Esophagus muscularis mucosa (tissue), 4 donors: Measurements from ENCODE around the gene MGAT5B. TPM values are rescaled to one million over a fixed set of nuclear protein-coding genes. Genes with fewer than 3 reads are reported as not detected.

Source experiments
- DNase-seq: peaks from one replicate; pipeline ENCODE4 v3.0.0-alpha.2; 2017; ENCODE audit errors: extremely low spot score
- H3K27ac ChIP-seq, 4 donors: fragments of 200-600 bp; sonication (generic); replicated peaks in 1 of 4; 1 replicate in 3 of 4; 2 replicates in 1 of 4; pipeline ENCODE4 v1.5.1; 2016 to 2019; ENCODE audit warnings: mild to moderate bottlenecking in 1 of 4
- H3K27me3 ChIP-seq, 4 donors: fragments of 200-600 bp; sonication (generic); one replicate each; pipeline versions ENCODE4 v1.5.1 to v1.6.0; 2016 to 2019
- H3K36me3 ChIP-seq, 4 donors: fragments of 200-600 bp; sonication (generic); one replicate each; pipeline ENCODE4 v1.5.1; 2016 to 2019
- H3K4me1 ChIP-seq, 4 donors: fragments of 200-600 bp; sonication (generic); one replicate each; pipeline ENCODE4 v1.5.1; 2016 to 2019
- H3K4me3 ChIP-seq, 4 donors: fragments of 200-600 bp; sonication (generic); 1 replicate in 2 of 4; 2 replicates in 2 of 4; pipeline ENCODE4 v1.5.1; 2016 to 2019; ENCODE audit warnings: mild to moderate bottlenecking in 4 of 4, moderate library complexity in 1 of 4
- H3K9me3 ChIP-seq, 4 donors: fragments of 200-600 bp; sonication (generic); 1 replicate in 3 of 4; 2 replicates in 1 of 4; pipeline ENCODE4 v1.5.1; 2016 to 2019
- CTCF ChIP-seq, 3 experiments: fragments of 200-600 bp in 2 of 3; fragments of 450-650 bp in 1 of 3; sonication (generic) in 2 of 3; IDR thresholded peaks; one replicate each; pipeline ENCODE4 v1.5.1; 2017 to 2019; ENCODE audit warnings: antibody characterized with exemption in 3 of 3, mild to moderate bottlenecking in 2 of 3, moderate library complexity in 1 of 3
- EP300 ChIP-seq: sonication (generic); formaldehyde crosslinking; IDR thresholded peaks from one replicate; pipeline ENCODE4 v1.6.1; 2017; ENCODE audit warnings: antibody characterized with exemption
- POLR2A ChIP-seq: fragments of 450-650 bp; IDR thresholded peaks from one replicate; pipeline ENCODE4 v1.6.1; 2017; ENCODE audit warnings: antibody characterized with exemption, moderate library complexity, mild to moderate bottlenecking, low read depth
- POLR2AphosphoS5 ChIP-seq, 2 donors: sonication (generic); formaldehyde crosslinking; IDR thresholded peaks; one replicate each; pipeline ENCODE4 v1.6.1; 2017; ENCODE audit warnings: antibody characterized with exemption in 2 of 2
- WGBS: methylation state at CpG from one replicate; pipeline ENCODE4 v1.1.5; 2018; 5-methylcytosine and 5-hydroxymethylcytosine counted together
- intact Hi-C: fragments of 100-400 bp; cut with DNase I; formaldehyde crosslinking; loops from one replicate; pipeline ENCODE4 v1.15.1; 2023
- total RNA-seq, 4 donors: library from RNA; depleted of rRNA; stranded (reverse); fragments of >200 nt; gene quantifications; one replicate each; pipeline versions ENCODE4 v1.1.0 to v1.2.1, GENCODE V29; 2016

MGAT5B gene
- total RNA-seq, 4 donors from 2014 or later = under 0.01 to 1.7 (median 0.43) TPM

GRCh38 chr17:76921340-76922036, 53.3 kb downstream of the MGAT5B start:
- peaks cover 0 to 10% (median 8%) of the 10 kb centered on the region in 4 donors for H3K4me1 ChIP-seq
- H3K4me3 ChIP-seq = no peak overlapping the region
- no peak overlapping the region for H3K27ac ChIP-seq
- H3K27me3 ChIP-seq = peaks cover 0 to 56% (median 4%) of the 10 kb centered on the region in 4 donors
- intact Hi-C loops = no loop called here
- TF ChIP-seq CTCF (IDR thresholded peaks at IDR 0.05) (no peak), POLR2A (no peak), POLR2AphosphoS5 (IDR thresholded peaks at IDR 0.05) (no peak), EP300 (no peak)
- no peak for DNase-seq
- 76% methylated on average over 11 of the region's 12 CpGs for WGBS
- H3K9me3 ChIP-seq = no peaks in the 10 kb centered on the region
- H3K36me3 ChIP-seq = no peaks in the 10 kb centered on the region

- intact Hi-C loops = no loop called here
- no peaks in the 10 kb centered on the region for H3K36me3 ChIP-seq
- 46% methylated on average over 1 of the region's 1 CpG for WGBS
- H3K4me3 ChIP-seq = no peak overlapping the region
- TF ChIP-seq EP300 (no peak), POLR2AphosphoS5 (IDR thresholded peaks at IDR 0.05) (no peak), POLR2A (no peak), CTCF (IDR thresholded peaks at IDR 0.05) (no peak)
- no peak overlapping the region for H3K27ac ChIP-seq
- peaks cover 0 to 10% (median 8%) of the 10 kb centered on the region in 4 donors for H3K4me1 ChIP-seq
- no peaks in the 10 kb centered on the region for H3K9me3 ChIP-seq
- DNase-seq = no peak
- peaks cover 0 to 52% (median 4%) of the 10 kb centered on the region in 4 donors for H3K27me3 ChIP-seq
These were observed 53.9 kb downstream of the MGAT5B start for GRCh38 chr17:76922084-76922483.

GRCh38 chr17:76922967-76923366, 54.8 kb downstream of the MGAT5B start:
- no peak for DNase-seq
- peaks cover 0 to 10% (median 8%) of the 10 kb centered on the region in 4 donors for H3K4me1 ChIP-seq
- H3K27me3 ChIP-seq = peaks cover 0 to 52% (median 4%) of the 10 kb centered on the region in 4 donors
- no peak overlapping the region for H3K4me3 ChIP-seq
- intact Hi-C loops = no loop called here
- H3K36me3 ChIP-seq = no peaks in the 10 kb centered on the region
- no peak for TF ChIP-seq CTCF (IDR thresholded peaks at IDR 0.05)
- no peak for TF ChIP-seq POLR2A
- no peak for TF ChIP-seq EP300
- TF ChIP-seq POLR2AphosphoS5 (IDR thresholded peaks at IDR 0.05) = no peak
- H3K27ac ChIP-seq = no peak overlapping the region
- 82% methylated on average over 13 of the region's 13 CpGs for WGBS
- no peaks in the 10 kb centered on the region for H3K9me3 ChIP-seq

GRCh38 chr17:76923491-76923890, 55.3 kb downstream of the MGAT5B start:
- intact Hi-C loops = no loop called here

More at GRCh38 chr17:76923491-76923890, 55.3 kb downstream of the MGAT5B start:
- no peak overlapping the region for H3K27ac ChIP-seq
- peaks cover 0 to 48% (median 4%) of the 10 kb centered on the region in 4 donors for H3K27me3 ChIP-seq
- TF ChIP-seq EP300 (no peak), CTCF (IDR thresholded peaks at IDR 0.05) (no peak), POLR2AphosphoS5 (IDR thresholded peaks at IDR 0.05) (no peak), POLR2A (no peak)
- H3K4me1 ChIP-seq = peaks cover 0 to 10% (median 8%) of the 10 kb centered on the region in 4 donors
- H3K9me3 ChIP-seq = no peaks in the 10 kb centered on the region
- no peak for DNase-seq
- 69% methylated on average over 10 of the region's 13 CpGs for WGBS
- no peak overlapping the region for H3K4me3 ChIP-seq
- no peaks in the 10 kb centered on the region for H3K36me3 ChIP-seq
